Measurements from ENCODE around the gene PCSK5.
A peak's percentile ranks its signal among the peaks of the same experiment; 100 is the strongest.
"Not testable (repeated sequence)": the region's sequence is repeated elsewhere in the genome, so short reads cannot be mapped to it uniquely, and the experiment has no call there.

The PCSK5 gene

DNA sequence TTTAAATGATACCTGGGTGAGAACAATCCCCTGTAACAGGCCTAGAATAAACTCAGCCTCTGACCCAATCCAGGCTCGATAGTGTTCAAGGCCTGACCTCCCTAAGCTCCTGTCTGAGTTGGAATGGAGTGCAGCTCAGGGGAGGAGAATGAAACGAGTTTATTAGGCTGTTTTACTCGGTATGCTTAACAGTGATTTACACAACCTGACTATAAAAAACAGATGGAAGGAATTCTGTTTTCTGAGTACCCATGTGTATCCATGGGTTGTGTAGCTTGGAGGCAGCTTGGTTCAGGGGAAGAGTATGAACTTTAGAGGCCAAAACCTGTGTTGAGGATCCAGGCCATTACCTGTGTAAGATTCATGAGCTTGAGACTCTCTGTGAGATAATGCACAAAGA, 67.8 kb downstream of the PCSK5 start:
- Mint-ChIP-seq H3K36me3 (no peaks in the 10 kb centered on the region), H3K4me3 (no peak overlapping the region), H3K9me3 (peaks cover 4% of the 10 kb centered on the region), H3K4me1 (no peaks in the 10 kb centered on the region), H3K27me3 (no peaks in the 10 kb centered on the region), H3K27ac (no peak overlapping the region)
- ATAC-seq, result no peak

GRCh38 chr9:75960551-75960950, 70.1 kb downstream of the PCSK5 start:
- H3K9me3 Mint-ChIP-seq, result peaks cover 4% of the 10 kb centered on the region
- H3K27ac Mint-ChIP-seq, result no peak overlapping the region
- H3K27me3 Mint-ChIP-seq, result no peaks in the 10 kb centered on the region
- ATAC-seq, result no peak
- no peaks in the 10 kb centered on the region for H3K36me3 Mint-ChIP-seq
- H3K4me1 Mint-ChIP-seq, result no peaks in the 10 kb centered on the region
- no peak overlapping the region for H3K4me3 Mint-ChIP-seq

DNA sequence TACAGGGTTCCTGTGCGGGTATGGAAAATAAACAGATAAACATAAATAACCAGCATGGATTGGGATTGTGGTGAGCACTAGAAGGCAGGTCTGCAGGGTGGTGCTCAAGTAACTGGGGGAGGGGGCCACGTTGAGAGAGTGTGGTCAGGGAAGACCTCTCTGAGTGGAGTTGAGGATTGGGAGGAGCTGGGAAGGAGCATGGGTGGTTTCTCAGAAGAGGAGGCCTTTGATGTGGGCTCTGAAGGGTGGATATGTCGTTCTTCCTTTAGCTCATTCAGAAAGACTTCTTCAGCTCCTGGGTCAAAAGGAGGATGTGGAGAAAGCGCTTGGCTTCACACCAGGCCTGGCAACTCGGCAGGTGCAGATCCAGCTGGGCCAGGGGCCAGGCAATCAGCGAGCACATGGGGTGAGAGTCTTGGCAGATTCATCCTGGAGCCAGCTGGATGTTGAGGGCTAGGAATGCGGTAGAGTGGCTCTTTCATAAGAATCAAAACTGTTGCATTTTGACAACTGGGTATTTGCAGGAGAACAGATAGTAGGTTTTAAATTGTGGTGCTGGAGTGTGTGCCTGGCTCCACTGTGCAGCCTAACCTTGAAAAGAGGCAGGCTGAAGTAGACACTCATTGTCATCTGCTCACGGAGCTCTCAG, 71.7 kb downstream of the PCSK5 start:
- Mint-ChIP-seq H3K4me1 (no peaks in the 10 kb centered on the region), H3K4me3 (no peak overlapping the region), H3K9me3 (peaks cover 4% of the 10 kb centered on the region), H3K36me3 (no peaks in the 10 kb centered on the region), H3K27me3 (no peaks in the 10 kb centered on the region), H3K27ac (no peak overlapping the region)
- ATAC-seq, result peak; percentile 37

- Mint-ChIP-seq H3K9me3 (peaks cover 4% of the 10 kb centered on the region), H3K27me3 (no peaks in the 10 kb centered on the region), H3K36me3 (no peaks in the 10 kb centered on the region), H3K27ac (no peak overlapping the region), H3K4me1 (no peaks in the 10 kb centered on the region), H3K4me3 (no peak overlapping the region)
- no peak for ATAC-seq
Observed at GRCh38 chr9:75962662-75963036, 72.2 kb downstream of the PCSK5 start.

DNA sequence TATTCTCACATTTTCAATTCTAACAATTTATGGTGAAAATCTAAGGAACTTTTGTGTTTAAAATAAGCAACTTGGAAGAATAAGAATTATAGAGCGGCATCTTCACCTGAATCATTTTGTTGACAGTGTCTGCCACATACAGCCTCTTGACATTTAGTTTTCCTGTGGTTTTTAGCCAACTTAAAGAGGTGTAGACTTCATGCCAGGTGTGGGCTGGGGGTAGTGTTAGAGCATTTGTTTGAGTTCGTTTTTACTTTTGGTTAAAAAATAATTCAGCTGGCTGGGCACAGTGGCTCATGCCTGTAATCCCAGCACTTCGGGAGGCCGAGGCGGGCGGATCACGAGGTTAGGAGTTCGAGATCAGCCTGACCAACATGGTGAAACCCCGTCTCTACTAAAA, 72.8 kb downstream of the PCSK5 start:
- not testable (repeated sequence) for H3K9me3 Mint-ChIP-seq, H3K27ac Mint-ChIP-seq, H3K4me1 Mint-ChIP-seq, H3K27me3 Mint-ChIP-seq, ATAC-seq, H3K36me3 Mint-ChIP-seq, H3K4me3 Mint-ChIP-seq

GRCh38 chr9:75964427-75964826, 74.0 kb downstream of the PCSK5 start:
- Mint-ChIP-seq H3K4me3 (no peak overlapping the region), H3K27ac (no peak overlapping the region), H3K27me3 (no peaks in the 10 kb centered on the region), H3K9me3 (peaks cover 4% of the 10 kb centered on the region), H3K4me1 (no peaks in the 10 kb centered on the region), H3K36me3 (no peaks in the 10 kb centered on the region)
- no peak for ATAC-seq

GRCh38 chr9:75965231-75965630, 74.8 kb downstream of the PCSK5 start:
- no peak for ATAC-seq
- H3K4me3 Mint-ChIP-seq, result no peak overlapping the region
- H3K27me3 Mint-ChIP-seq, result no peaks in the 10 kb centered on the region
- no peaks in the 10 kb centered on the region for H3K36me3 Mint-ChIP-seq
- no peaks in the 10 kb centered on the region for H3K4me1 Mint-ChIP-seq
- H3K27ac Mint-ChIP-seq, result no peak overlapping the region
- H3K9me3 Mint-ChIP-seq, result peaks cover 4% of the 10 kb centered on the region

DNA sequence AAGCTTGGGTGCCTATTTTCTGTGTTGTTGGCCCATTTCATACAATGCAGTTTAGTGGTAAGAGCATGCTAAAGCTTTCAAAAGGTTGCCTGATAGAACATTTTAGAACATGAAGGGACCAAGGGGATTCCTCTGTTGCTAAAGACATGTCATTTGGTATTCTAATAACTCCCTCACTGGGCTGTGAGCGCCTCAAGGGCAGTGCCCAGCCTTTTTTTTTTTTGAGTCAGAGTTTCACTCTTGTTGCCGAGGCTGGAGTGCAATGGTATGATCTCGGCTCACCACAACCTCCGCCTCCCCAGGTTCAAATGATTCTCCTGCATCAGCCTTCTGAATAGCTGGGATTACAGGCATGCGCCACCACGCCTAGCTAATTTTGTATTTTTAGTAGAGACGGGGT, 77.1 kb downstream of the PCSK5 start:
- Mint-ChIP-seq H3K9me3 (peaks cover 5% of the 10 kb centered on the region), H3K36me3 (no peaks in the 10 kb centered on the region), H3K4me1 (no peaks in the 10 kb centered on the region), H3K27me3 (no peaks in the 10 kb centered on the region), H3K27ac (no peak overlapping the region), H3K4me3 (no peak overlapping the region)
- no peak for ATAC-seq

DNA sequence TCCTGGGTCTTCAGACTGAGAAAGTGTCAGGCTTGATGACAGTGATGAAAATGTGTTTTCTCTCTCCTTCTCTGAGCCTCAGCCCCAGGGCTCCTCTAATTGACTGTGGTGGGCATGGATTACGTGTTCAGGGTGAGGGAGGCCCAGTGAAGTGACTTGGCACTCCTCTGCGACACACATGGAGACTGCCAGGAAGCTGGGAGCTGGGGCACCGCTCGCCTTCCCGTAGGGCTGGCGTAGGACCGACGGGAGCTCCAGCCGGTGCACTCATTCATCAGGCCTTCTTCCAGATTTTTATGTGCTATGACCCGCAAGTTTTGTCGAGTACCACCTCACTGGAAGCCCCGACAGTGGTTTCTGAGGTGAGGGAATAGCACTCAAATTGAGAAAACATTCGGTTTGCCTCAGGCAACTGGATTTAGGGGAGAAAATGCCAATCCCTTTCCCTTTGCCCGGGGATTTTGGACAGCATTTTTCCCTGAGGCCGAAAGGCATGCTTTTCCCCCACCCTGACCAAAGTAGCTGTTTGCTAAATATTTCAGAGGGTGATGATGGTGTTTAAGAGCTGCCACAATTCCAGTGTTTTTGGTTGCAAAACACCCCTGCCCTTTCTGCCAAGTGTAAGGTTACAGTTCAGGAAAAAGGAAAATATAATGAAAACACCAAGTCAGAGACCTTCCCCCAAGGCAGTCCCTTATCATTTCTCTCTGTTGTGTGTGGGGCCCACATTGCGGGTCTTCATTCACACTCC, 83.7 kb downstream of the PCSK5 start:
- Mint-ChIP-seq H3K27ac (no peak overlapping the region), H3K9me3 (peaks cover 5% of the 10 kb centered on the region), H3K4me1 (no peaks in the 10 kb centered on the region), H3K4me3 (no peak overlapping the region), H3K36me3 (no peaks in the 10 kb centered on the region), H3K27me3 (no peaks in the 10 kb centered on the region)
- no peak for ATAC-seq

DNA sequence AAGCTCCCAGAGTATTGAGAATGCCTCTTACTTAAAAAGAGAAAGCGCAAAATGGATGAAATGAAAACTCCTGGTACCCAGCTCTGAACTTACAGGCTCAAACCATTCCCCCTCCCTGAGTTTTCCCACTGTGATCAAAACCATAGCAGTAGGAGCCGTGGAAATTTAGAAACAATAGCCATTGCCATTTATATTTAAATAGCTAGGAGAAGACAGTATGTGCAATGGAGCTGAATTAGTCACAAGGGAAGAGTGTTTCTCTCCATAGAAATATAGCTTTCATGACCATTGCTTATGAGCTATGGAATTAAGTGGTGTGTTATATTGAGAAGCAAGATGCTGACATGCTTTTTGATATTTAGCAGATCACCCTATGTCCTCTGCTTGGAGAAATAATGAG, 84.6 kb downstream of the PCSK5 start:
- H3K27ac Mint-ChIP-seq, result no peak overlapping the region

GRCh38 chr9:75976549-75976948, 86.1 kb downstream of the PCSK5 start:
- ATAC-seq, result no peak
- no peaks in the 10 kb centered on the region for H3K36me3 Mint-ChIP-seq
- no peak overlapping the region for H3K27ac Mint-ChIP-seq
- no peaks in the 10 kb centered on the region for H3K27me3 Mint-ChIP-seq
- H3K4me3 Mint-ChIP-seq, result no peak overlapping the region
- peaks cover 2% of the 10 kb centered on the region for H3K9me3 Mint-ChIP-seq
- H3K4me1 Mint-ChIP-seq, result no peaks in the 10 kb centered on the region

More for the DNA sequence above, 84.6 kb downstream of the PCSK5 start:
- H3K36me3 Mint-ChIP-seq, result no peaks in the 10 kb centered on the region
- no peaks in the 10 kb centered on the region for H3K4me1 Mint-ChIP-seq
- ATAC-seq, result no peak
- H3K27me3 Mint-ChIP-seq, result no peaks in the 10 kb centered on the region
- H3K9me3 Mint-ChIP-seq, result peaks cover 5% of the 10 kb centered on the region
- no peak overlapping the region for H3K4me3 Mint-ChIP-seq

DNA sequence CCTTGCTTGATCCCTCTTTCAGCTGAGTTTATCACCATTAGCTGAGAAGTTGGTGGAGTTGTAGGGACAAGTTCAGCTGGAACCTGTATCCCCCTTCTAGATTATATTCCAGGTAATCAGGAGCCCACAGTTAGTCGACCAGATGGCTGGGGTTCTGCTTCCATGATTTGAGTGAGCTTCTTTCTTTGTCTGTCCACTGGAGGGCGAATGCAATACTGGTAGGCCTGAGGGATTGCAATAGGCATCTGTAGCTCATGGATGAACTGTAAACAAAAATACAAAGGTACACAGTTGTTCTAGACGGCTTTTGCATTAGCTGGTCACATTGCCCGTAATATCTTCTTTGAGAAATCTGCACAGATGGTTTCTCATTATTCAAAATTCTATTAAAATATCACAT, 88.9 kb downstream of the PCSK5 start:
- H3K27ac Mint-ChIP-seq, result no peak overlapping the region
- H3K4me1 Mint-ChIP-seq, result no peaks in the 10 kb centered on the region
- H3K9me3 Mint-ChIP-seq, result no peaks in the 10 kb centered on the region
- no peak overlapping the region for H3K4me3 Mint-ChIP-seq
- H3K36me3 Mint-ChIP-seq, result no peaks in the 10 kb centered on the region
- ATAC-seq, result no peak
- H3K27me3 Mint-ChIP-seq, result no peaks in the 10 kb centered on the region

DNA sequence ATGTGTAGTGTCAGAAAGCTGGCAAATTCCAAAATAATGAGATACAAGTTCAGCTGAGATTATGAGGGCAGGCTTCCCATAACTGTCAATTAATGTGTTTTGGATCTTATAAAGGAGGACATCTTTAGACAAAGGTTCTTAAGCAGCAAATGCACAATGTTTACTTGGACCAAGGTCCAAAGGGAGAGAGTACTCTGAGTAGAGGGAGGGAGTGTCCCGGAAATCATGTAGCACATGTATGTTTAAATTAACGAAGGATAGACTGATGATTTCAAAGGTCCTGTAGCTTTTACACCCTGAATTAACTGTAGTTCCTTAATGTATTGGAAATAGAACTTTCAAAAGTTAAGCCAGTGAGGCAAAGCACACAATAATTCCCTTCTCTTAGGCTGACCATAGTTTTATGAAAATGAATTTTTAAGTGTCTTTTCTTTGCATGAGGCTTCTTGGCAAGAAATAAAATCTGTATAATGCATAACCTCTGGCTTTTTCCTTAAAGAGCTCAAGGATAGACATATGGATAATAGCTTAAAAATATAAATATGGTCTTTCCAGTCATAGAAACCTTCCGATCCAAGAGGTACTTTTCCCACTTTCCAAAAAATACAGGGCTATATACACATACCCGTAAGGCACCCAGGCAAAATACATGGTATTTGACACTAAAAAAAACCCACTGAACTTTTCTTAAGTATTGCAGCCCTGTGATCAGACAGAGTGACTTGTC, 93.0 kb downstream of the PCSK5 start:
- H3K4me3 Mint-ChIP-seq, result no peak overlapping the region
- no peaks in the 10 kb centered on the region for H3K36me3 Mint-ChIP-seq
- no peaks in the 10 kb centered on the region for H3K4me1 Mint-ChIP-seq
- H3K27ac Mint-ChIP-seq, result no peak overlapping the region
- ATAC-seq, result no peak
- no peaks in the 10 kb centered on the region for H3K27me3 Mint-ChIP-seq
- H3K9me3 Mint-ChIP-seq, result no peaks in the 10 kb centered on the region

GRCh38 chr9:75985515-75985914, 95.0 kb downstream of the PCSK5 start:
- H3K27ac Mint-ChIP-seq, result no peak overlapping the region
- no peaks in the 10 kb centered on the region for H3K27me3 Mint-ChIP-seq
- H3K9me3 Mint-ChIP-seq, result no peaks in the 10 kb centered on the region
- H3K4me3 Mint-ChIP-seq, result no peak overlapping the region
- ATAC-seq, result no peak
- no peaks in the 10 kb centered on the region for H3K36me3 Mint-ChIP-seq
- no peaks in the 10 kb centered on the region for H3K4me1 Mint-ChIP-seq

DNA sequence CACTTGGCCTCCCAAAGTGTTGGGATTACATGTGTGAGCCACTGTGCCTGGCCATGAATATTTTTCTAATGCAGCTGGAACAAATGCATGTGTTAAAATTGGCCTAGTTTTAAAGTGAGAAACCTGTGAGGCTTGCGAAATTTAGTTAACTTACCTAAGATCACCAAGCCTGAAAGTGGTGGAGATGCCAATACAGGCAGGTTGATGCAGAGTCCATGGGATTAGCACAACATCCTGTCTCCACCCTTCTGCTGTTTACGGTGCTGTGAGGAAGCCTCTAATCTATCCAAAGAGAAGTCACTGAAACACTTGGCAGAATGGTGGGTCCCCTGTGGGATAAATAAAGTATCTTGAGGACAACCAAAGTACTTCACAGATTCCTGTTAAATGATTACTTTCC, 98.2 kb downstream of the PCSK5 start:
- H3K27ac Mint-ChIP-seq, result no peak overlapping the region
- no peaks in the 10 kb centered on the region for H3K27me3 Mint-ChIP-seq
- no peaks in the 10 kb centered on the region for H3K4me1 Mint-ChIP-seq
- ATAC-seq, result no peak
- no peak overlapping the region for H3K4me3 Mint-ChIP-seq
- H3K36me3 Mint-ChIP-seq, result no peaks in the 10 kb centered on the region
- no peaks in the 10 kb centered on the region for H3K9me3 Mint-ChIP-seq

GRCh38 chr9:75990156-75990555, 99.7 kb downstream of the PCSK5 start:
- Mint-ChIP-seq H3K36me3 (no peaks in the 10 kb centered on the region), H3K4me1 (no peaks in the 10 kb centered on the region), H3K4me3 (no peak overlapping the region), H3K27me3 (no peaks in the 10 kb centered on the region), H3K27ac (no peak overlapping the region), H3K9me3 (peaks cover 5% of the 10 kb centered on the region)
- ATAC-seq, result no peak

Measured in stimulated activated memory B cell treated with anti-CD40 and anti-IgM and Interleukin-4, amounts not matched to agents 10 μg/mL and 1 μg/mL and 100 μg/mL, for 72 hours (primary cell).